Stimulated activated CD8-positive, alpha-beta memory T cell treated with anti-CD3 and anti-CD28 coated beads, Interleukin-2, amount 100 ng/mL, for 48 hours (primary cell): ENCODE results near the gene CTNND2.
"Not testable (repeated sequence)": the region's sequence is repeated elsewhere in the genome, so short reads cannot be mapped to it uniquely, and the experiment has no call there.

Source experiments
- DNase-seq, 2 donors: peaks; one replicate each; pipeline ENCODE4 v3.0.0-alpha.2; 2020; ENCODE audit warnings: low read depth in 2 of 2

The CTNND2 gene

DNA sequence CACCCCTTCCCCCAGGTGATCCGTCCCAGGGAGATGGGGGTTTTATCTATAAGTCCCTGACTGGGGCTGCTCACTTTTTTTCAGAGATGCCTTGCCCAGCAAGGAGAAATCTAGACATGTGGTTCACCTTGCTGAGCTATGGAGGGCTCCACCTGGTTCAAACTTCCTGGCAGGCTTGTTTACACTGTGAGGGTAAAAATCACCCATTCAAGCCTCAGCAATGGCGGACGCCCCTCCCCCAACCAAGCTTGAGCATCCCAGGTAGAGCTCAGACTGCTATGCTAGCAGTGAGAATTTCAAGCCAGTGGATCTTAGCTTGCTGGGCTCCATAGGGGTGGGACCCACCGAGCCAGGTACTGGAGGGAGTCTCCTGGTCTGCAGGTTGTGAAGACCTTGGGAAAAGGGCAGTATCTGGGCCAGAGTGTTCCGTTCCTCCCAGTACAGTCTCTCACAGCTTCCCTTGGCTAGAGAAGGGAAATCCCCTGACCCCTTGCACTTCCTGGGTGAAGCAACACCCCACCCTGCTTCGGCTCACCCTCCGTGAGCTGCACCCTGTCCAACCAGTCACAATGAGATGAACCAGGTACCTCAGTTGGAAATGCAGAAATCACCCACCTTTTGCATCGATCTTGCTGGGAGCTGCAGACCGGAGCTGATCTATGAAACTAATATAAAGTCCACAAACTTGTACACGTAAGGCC lies 231.7 kb downstream of the CTNND2 start:
- no peak for DNase-seq

DNA sequence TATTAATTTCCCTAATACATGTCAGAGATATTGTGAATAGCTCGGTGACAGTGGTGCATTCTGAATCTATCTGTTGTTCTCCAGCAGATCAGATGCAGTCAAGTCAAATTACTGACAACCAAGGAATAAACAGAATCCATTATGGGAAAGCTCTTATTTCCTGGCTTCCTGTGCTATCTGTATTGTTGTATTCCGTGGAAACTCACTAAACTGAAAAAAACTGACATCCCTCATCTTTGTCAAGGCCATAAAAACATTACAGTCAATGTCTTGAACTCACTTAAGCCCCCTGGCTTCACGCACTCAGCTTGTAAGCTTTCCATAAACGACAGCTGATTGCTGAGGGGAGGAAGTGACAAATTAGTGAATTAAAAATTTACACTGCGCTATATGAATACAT lies 245.9 kb downstream of the CTNND2 start:
- DNase-seq: no peak

DNA sequence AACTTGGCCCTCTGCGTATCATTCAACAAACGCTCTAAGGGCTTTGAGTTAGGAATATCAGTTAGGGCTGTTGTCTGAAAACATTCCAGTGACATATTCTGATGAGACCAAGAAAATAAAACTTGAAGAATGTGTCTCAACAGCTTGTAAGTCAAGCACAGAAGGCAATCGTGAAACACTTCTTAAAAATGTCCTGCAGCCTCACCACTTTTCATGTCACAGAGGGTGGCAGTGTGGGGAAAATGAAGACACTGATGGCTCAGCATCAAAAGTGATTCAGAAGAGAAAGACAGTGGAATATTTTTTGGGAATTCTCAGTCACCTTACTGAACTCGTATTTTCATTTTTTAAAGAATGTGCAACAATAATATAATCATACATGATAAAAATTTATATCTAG lies 247.3 kb downstream of the CTNND2 start:
- DNase-seq: no peak

GRCh38 chr5:11655681-11656080 lies 248.6 kb downstream of the CTNND2 start:
- no peak for DNase-seq

DNA sequence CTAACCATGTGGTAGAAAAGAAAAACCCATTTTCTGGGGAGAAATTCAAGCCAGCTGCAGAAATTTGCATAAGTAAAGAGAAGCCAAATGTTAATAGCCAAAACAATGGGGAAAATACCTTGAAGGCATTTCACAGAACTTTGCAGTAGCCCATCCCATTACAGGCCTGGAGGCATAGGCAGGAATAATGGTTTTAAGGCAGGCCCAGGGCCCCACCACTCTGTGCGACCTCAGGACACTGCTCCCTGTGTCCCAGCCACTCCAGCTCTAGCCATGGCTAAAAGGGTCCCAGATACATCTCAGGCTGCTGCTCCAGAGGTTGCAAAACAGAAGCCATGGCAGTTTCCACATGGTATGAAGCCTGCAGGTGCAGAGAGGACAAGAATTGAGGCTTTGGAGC lies 253.3 kb downstream of the CTNND2 start:
- DNase-seq: no peak

DNA sequence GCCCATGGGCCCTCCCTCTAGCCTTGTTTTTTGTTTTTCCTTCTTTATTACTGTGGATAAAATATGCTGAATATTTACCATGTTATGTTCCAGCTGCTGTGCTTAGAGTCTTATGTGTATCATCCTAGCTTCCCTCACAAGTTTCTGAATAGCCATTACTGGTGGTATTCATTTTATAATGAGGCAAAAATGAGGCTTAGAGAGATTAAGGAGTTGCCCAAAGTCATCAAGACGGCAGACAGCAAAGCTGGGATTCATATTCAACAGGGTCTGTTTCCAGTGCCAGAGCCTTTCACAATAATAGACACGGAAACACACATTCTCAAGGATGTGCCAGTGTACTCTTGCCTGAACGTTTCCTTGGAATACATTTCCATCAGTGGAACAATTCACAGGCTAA lies 258.1 kb downstream of the CTNND2 start:
- no peak for DNase-seq

DNA sequence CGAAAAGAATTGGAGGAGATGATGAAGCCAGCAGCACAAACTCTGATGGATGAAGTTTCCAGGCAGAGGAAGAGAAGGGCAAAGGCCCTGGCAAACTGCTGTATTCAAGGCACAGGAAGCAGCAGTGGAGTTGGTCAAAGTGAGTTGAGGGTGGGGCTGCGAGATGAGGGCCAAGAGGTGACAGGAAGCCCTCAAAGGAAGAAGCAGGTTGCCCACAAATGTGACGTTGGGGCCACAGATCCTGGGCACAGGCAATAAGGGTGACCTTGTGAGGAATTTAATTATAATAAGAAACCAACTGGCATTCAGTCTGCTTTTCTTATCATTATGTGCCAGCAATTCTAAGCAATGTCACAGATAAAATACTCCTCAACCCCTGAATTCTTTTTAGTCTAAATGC lies 261.8 kb downstream of the CTNND2 start:
- DNase-seq: no peak

- DNase-seq: no peak
Measured at GRCh38 chr5:11640158-11640873, 263.9 kb downstream of the CTNND2 start.

GRCh38 chr5:11622785-11623184 lies 281.5 kb downstream of the CTNND2 start:
- no peak for DNase-seq

DNA sequence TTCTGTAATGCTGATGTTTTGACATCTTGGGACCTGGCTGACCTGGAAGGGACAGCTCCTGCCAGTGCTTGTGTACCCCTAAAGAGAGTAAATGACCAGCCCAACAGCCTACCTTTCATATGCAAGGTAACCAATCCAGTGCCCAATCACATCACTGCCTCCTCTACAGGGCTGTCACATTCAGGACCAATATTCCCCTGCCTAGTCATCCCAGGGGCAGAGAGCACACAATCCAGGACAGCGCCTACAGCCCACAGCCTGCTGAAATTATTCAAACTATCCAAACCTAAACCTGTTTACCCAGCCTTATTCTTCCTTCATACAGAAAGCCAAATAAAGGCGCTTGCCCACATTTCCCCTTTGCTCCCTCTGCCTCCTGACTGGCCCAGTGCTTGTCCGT lies 284.1 kb downstream of the CTNND2 start:
- no peak for DNase-seq

GRCh38 chr5:11619339-11620024 lies 284.8 kb downstream of the CTNND2 start:
- no peak for DNase-seq

- no peak for DNase-seq
Measured at GRCh38 chr5:11617080-11617479, 287.2 kb downstream of the CTNND2 start.

- not testable (repeated sequence) for DNase-seq
Measured at GRCh38 chr5:11616624-11617023, 287.6 kb downstream of the CTNND2 start.

DNA sequence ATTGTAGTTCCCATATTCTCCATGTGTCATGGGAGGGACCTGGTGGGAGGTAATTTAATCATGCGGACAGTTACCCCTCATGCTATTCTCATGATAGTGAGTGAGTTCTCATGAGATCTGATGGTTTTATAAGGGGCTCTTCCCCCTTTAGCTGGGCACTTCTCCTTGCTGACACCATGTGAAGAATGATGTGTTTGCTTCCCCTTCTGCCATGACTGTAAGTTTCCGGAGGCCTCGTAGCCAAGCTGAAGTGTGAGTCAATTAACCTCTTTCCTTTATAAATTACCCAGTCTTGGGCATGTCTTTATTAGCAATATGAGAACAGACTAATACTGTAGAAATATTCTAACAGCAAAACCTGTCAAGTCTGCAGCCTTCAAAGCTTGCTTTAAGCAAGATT lies 293.2 kb downstream of the CTNND2 start:
- DNase-seq: no peak

- no peak for DNase-seq
Measured at GRCh38 chr5:11609570-11610303, 294.5 kb downstream of the CTNND2 start.

GRCh38 chr5:11608530-11608929 lies 295.7 kb downstream of the CTNND2 start:
- DNase-seq: no peak

DNA sequence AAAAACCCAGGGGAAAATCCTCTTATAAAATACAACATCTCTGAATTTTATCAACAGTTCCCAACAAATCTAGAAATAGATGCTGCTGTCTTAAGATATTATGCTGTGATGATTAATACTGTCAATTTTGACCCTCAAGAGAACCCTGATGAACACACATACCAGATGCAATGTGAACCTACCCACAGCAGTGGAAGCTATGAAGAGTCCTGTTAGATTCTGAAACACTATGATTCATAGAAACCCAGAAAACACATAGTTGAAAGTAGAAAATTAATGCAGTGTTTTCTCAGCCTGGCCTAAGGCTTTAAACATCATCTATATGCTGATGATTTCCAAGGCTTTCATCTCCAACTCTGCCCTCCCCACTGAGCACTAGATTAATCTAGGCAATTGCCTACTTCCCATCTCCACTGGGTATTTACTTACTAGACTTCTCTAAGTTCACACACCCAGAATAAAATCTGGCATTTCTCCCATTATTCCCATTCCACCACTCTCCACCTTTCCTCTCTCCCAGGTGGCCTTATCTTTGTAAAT lies 296.2 kb downstream of the CTNND2 start:
- DNase-seq: no peak

GRCh38 chr5:11602298-11602697 lies 301.9 kb downstream of the CTNND2 start:
- no peak for DNase-seq

DNA sequence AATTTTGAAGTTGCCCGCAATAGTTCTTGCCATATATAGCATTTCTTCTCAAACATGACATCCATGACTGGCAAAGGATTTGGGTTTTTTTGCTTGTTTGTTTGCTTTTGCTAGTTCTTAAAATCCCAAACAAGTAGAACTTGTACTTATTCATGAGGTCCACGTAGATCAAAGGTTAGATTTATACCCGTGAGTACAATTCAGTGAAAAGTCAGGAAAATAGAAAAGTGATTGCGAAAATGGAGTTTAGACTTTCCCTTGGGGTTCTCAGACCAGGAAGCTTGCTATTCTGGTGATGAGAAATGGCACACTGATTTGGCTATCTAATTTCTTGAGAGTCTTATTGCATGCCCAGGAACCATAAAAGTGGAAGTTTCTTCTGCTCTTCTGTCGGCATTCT lies 304.7 kb downstream of the CTNND2 start:
- DNase-seq: no peak

DNA sequence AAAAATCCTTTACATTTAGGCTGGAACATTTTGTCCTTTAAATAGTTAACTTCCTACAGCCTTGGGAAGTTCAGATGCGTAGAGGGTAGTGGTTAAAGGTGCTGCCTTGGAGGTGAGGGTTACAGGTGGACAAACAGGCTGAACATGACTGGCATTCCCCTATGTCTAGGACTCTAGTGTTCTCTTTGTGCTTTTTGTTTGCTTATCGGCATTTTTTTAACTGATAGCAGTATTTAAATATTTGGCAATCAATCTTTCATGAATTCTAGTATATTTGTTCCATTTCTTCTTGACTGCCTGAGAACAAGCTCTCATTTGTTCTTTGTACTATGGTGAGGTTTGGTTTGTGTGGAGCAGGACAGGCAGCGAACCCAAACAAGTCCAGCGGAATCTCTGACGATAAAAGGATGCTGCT lies 307.6 kb downstream of the CTNND2 start:
- DNase-seq: no peak

- no peak for DNase-seq
Measured at GRCh38 chr5:11596185-11596584, 308.1 kb downstream of the CTNND2 start.

DNA sequence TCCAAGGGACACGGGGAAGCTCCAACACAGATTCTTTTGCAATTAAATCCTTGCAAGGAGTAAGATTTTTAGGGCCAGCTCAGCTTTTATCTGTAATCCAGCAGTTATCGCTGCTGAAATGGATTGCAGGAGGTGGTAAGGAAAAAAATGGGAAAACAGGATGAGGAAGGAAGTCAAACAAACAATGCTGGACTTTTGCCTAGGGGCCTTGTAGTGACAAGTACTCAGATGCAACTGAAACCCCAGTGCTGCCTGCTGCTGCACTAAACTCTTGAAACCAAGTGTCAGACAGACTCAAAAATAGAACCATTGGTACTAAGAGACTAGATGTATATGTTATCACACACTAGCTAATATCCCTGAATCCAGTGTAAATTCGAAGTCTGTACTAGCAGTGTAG lies 309.2 kb downstream of the CTNND2 start:
- DNase-seq: no peak
